ENCODE data around the gene WNT7B.

WNT7B gene

GRCh38 chr22:46013460-46014416, 36.8 kb upstream of the WNT7B start (continued):
- TF ChIP-seq, protein P1, sequence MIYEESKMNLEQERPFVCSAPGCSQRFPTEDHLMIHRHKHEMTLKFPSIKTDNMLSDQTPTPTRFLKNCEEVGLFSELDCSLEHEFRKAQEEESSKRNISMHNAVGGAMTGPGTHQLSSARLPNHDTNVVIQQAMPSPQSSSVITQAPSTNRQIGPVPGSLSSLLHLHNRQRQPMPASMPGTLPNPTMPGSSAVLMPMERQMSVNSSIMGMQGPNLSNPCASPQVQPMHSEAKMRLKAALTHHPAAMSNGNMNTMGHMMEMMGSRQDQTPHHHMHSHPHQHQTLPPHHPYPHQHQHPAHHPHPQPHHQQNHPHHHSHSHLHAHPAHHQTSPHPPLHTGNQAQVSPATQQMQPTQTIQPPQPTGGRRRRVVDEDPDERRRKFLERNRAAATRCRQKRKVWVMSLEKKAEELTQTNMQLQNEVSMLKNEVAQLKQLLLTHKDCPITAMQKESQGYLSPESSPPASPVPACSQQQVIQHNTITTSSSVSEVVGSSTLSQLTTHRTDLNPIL (CRISPR knock-in tag; IDR thresholded peaks at IDR 0.05; ENCODE audit: low read depth) = no peak
- no peak for TF ChIP-seq OSR1 (CRISPR knock-in tag; IDR thresholded peaks at IDR 0.05)
- no peak for TF ChIP-seq ZC3H10 (CRISPR knock-in tag; IDR thresholded peaks at IDR 0.05)
- TF ChIP-seq BACH2 (CRISPR knock-in tag; IDR thresholded peaks at IDR 0.05; ENCODE audit: borderline replicate concordance) = peak; percentile 46; the same call in 1 of the 2 replicates
- no peak; the same call in 1 of the 2 replicates for TF ChIP-seq TSHZ2 (CRISPR knock-in tag; IDR thresholded peaks at IDR 0.05)
- TF ChIP-seq ESRRG (CRISPR knock-in tag; IDR thresholded peaks at IDR 0.05) = no peak
- no peak for TF ChIP-seq SNAI2 (CRISPR knock-in tag; IDR thresholded peaks at IDR 0.05)
- TF ChIP-seq ZNF70 (CRISPR knock-in tag; IDR thresholded peaks at IDR 0.05) = no peak
- TF ChIP-seq ZNF565 (CRISPR knock-in tag; conservative IDR thresholded peaks at IDR 0.05; ENCODE audit: low read depth) = no peak
- no peak for TF ChIP-seq GLIS3 (CRISPR knock-in tag; IDR thresholded peaks at IDR 0.05)
- peak; percentile 86; the same call in 1 of the 2 replicates for TF ChIP-seq PATZ1 (CRISPR knock-in tag; IDR thresholded peaks at IDR 0.05; ENCODE audit: borderline replicate concordance)

- no peak for ATAC-seq
- TF ChIP-seq CSDC2 (CRISPR knock-in tag; IDR thresholded peaks at IDR 0.05) (no peak), PATZ1 (CRISPR knock-in tag; IDR thresholded peaks at IDR 0.05; ENCODE audit: borderline replicate concordance) (no peak)
- TF ChIP-seq, protein P2, sequence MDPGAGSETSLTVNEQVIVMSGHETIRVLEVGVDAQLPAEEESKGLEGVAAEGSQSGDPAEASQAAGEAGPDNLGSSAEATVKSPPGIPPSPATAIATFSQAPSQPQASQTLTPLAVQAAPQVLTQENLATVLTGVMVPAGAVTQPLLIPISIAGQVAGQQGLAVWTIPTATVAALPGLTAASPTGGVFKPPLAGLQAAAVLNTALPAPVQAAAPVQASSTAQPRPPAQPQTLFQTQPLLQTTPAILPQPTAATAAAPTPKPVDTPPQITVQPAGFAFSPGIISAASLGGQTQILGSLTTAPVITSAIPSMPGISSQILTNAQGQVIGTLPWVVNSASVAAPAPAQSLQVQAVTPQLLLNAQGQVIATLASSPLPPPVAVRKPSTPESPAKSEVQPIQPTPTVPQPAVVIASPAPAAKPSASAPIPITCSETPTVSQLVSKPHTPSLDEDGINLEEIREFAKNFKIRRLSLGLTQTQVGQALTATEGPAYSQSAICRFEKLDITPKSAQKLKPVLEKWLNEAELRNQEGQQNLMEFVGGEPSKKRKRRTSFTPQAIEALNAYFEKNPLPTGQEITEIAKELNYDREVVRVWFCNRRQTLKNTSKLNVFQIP (CRISPR knock-in tag; IDR thresholded peaks at IDR 0.05; ENCODE audit: borderline replicate concordance, low read depth) = no peak
Observed at GRCh38 chr22:46012881-46013281, 35.9 kb upstream of the WNT7B start.

- no peak for ATAC-seq
- TF ChIP-seq ZFP3 (CRISPR knock-in tag; IDR thresholded peaks at IDR 0.05) (no peak), BACH2 (CRISPR knock-in tag; IDR thresholded peaks at IDR 0.05; ENCODE audit: borderline replicate concordance) (no peak), ARNTL (CRISPR knock-in tag; IDR thresholded peaks at IDR 0.05; ENCODE audit: borderline replicate concordance, low read depth) (no peak), ZNF565 (CRISPR knock-in tag; conservative IDR thresholded peaks at IDR 0.05; ENCODE audit: low read depth) (no peak), TCF4 (CRISPR knock-in tag; IDR thresholded peaks at IDR 0.05; ENCODE audit: borderline replicate concordance) (no peak), ZNF8 (CRISPR knock-in tag; IDR thresholded peaks at IDR 0.05) (no peak), ZNF70 (CRISPR knock-in tag; IDR thresholded peaks at IDR 0.05) (no peak), OSR1 (CRISPR knock-in tag; IDR thresholded peaks at IDR 0.05) (no peak), TSHZ2 (CRISPR knock-in tag; IDR thresholded peaks at IDR 0.05) (no peak), ESRRG (CRISPR knock-in tag; IDR thresholded peaks at IDR 0.05) (no peak), ISL1 (CRISPR knock-in tag; IDR thresholded peaks at IDR 0.05) (no peak), SNAI2 (CRISPR knock-in tag; IDR thresholded peaks at IDR 0.05) (no peak), RARB (CRISPR knock-in tag; IDR thresholded peaks at IDR 0.05) (no peak), TOX (CRISPR knock-in tag; IDR thresholded peaks at IDR 0.05; ENCODE audit: borderline replicate concordance) (no peak), ZC3H10 (CRISPR knock-in tag; IDR thresholded peaks at IDR 0.05) (no peak)
- TF ChIP-seq, protein P2 (CRISPR knock-in tag; IDR thresholded peaks at IDR 0.05; ENCODE audit: borderline replicate concordance, low read depth) = no peak
Observed at GRCh38 chr22:46012182-46012880, 35.4 kb upstream of the WNT7B start.
